Lower leg skin (tissue), 3 donors: ENCODE results near the gene SOCS1.

ENCODE experiments used
- CTCF ChIP-seq, 3 donors: fragments of 450-650 bp; IDR thresholded peaks; one replicate each; pipeline ENCODE4 v1.5.1; 2016; ENCODE audit warnings: antibody characterized with exemption in 3 of 3, mild to moderate bottlenecking in 3 of 3, moderate library complexity in 2 of 3
- POLR2A ChIP-seq, 2 donors: fragments of 450-650 bp; IDR thresholded peaks; one replicate each; pipeline ENCODE4 v1.6.1; 2016 to 2017; ENCODE audit warnings: antibody characterized with exemption in 2 of 2, mild to moderate bottlenecking in 1 of 2, moderate library complexity in 1 of 2

GRCh38 chr16:11242658-11243057 is 13.3 kb downstream of the SOCS1 start:
- TF ChIP-seq CTCF (IDR thresholded peaks at IDR 0.05) (no peak), POLR2A (IDR thresholded peaks at IDR 0.05) (no peak)
